ENCODE data around the gene CFAP299. TPM values are rescaled to one million over a fixed set of nuclear protein-coding genes. Genes with fewer than 3 reads are reported as not detected.

CFAP299 gene
- total and polyA plus RNA-seq, 2 of the 8 experiments (the other 6 are each of a cell fraction or from before 2014, with no cell fraction given) = not detected

- Histone ChIP-seq H2BK120ac (replicated peaks; ENCODE audit: low read depth, low read length) (no peak overlapping the region), H3K23me2 (ENCODE audit: low read depth, low read length) (no peaks in the 10 kb centered on the region), H3K4ac (replicated peaks; ENCODE audit: insufficient read length, low read depth, low read length) (no peak overlapping the region), H2BK15ac (ENCODE audit: low read length) (no peak overlapping the region), H4K20me1 (replicated peaks in 1 of 2; ENCODE audit: control insufficient read depth in 1 of 2, insufficient read depth in 2 of 2, low read length in 2 of 2) (no peaks in the 10 kb centered on the region), H2BK20ac (ENCODE audit: low read length) (no peak overlapping the region), H2BK12ac (ENCODE audit: low read depth, low read length) (no peak overlapping the region), H4K8ac (ENCODE audit: extremely low read depth, insufficient read depth, low read length) (no peak overlapping the region), H3K9ac (replicated peaks in 1 of 4; ENCODE audit: extremely low read depth in 1 of 4, low read depth in 3 of 4, low read length in 3 of 4) (no peak overlapping the region), H3K4me2 (ENCODE audit: insufficient read depth in 1 of 2, low read depth in 2 of 2, low read length in 2 of 2) (no peak overlapping the region), H3K27ac (ENCODE audit: low read depth, low read length) (no peak overlapping the region), H4K91ac (replicated peaks; ENCODE audit: insufficient read length, low read length) (no peak overlapping the region), H3K56ac (replicated peaks; ENCODE audit: insufficient read length, low read depth, low read length) (no peak overlapping the region), H3K36me3 (ENCODE audit: control insufficient read depth in 2 of 4, insufficient read depth in 4 of 4, low read length in 3 of 4) (no peaks in the 10 kb centered on the region), H3K79me1 (ENCODE audit: low read depth, low read length) (no peaks in the 10 kb centered on the region), H3K18ac (ENCODE audit: extremely low read depth, low read length) (no peak overlapping the region), H3K79me2 (ENCODE audit: control insufficient read depth in 1 of 2, insufficient read depth in 2 of 2, low read length in 2 of 2) (no peaks in the 10 kb centered on the region), H3K4me1 (replicated peaks in 1 of 4; ENCODE audit: control insufficient read depth in 3 of 4, insufficient read depth in 4 of 4, low read length in 3 of 4) (no peaks in the 10 kb centered on the region), H3K27me3 (replicated peaks in 1 of 4; ENCODE audit: control insufficient read depth in 3 of 4, extremely low read depth in 1 of 4, insufficient read depth in 3 of 4, low read length in 3 of 4) (no peaks in the 10 kb centered on the region), H2BK5ac (ENCODE audit: low read depth, low read length) (no peak overlapping the region), H4K5ac (ENCODE audit: insufficient read length, low read depth, low read length) (no peak overlapping the region), H2AK5ac (ENCODE audit: low read depth, low read length) (no peak overlapping the region), H3K23ac (ENCODE audit: insufficient read length) (no peak overlapping the region), H3K9me3 (ENCODE audit: insufficient read depth in 2 of 2, low read depth in 1 of 2, low read length in 1 of 2) (no peaks in the 10 kb centered on the region), H3K4me3 (ENCODE audit: extremely low read depth in 1 of 4, insufficient read depth in 2 of 4, low read depth in 3 of 4, low read length in 4 of 4) (no peak overlapping the region), H2AFZ (ENCODE audit: low read length) (peak overlapping the region; percentile 29; the same call in 1 of the 2 replicates), H3K14ac (ENCODE audit: insufficient read length) (no peak overlapping the region)
- no peak for DNase-seq (ENCODE audit: low read depth in 1 of 2, low spot score in 2 of 2)
- no peak for FAIRE-seq
- ChIA-PET CTCF (ENCODE audit: partially characterized antibody) (interaction anchor here (1.2 kb wide), 1 partner anchor 53 kb away, joined by 3 read pairs; no protein-coding TSS in a partner anchor), POLR2A (ENCODE audit: partially characterized antibody) (no interaction called here)
- WGBS, 2 experiments (ENCODE audit: extremely low coverage in 1 of 2, insufficient coverage in 1 of 2, insufficient read length in 1 of 2, insufficient replicate concordance in 2 of 2, low coverage in 1 of 2, low lambda C conversion rate in 2 of 2, missing lambda C conversion rate in 1 of 2) = 72% methylated on average over 5 of the region's 5 CpGs; no CpG with 5 or more reads in 1 of the 2 experiments
Observed at GRCh38 chr4:80431203-80431965, 95.9 kb downstream of the CFAP299 start.
